Renal cortex interstitium (tissue), 11 donors: ENCODE results near the gene ACTR1A. TPM values are rescaled to one million over a fixed set of nuclear protein-coding genes. Genes with fewer than 3 reads are reported as not detected.

Source experiments
- DNase-seq, 11 donors: peaks; one replicate each; pipeline ENCODE4 v3.0.0-alpha.2; 2013; ENCODE audit warnings: low read depth in 9 of 11, low spot score in 4 of 11; ENCODE audit errors: extremely low read depth in 1 of 11
- polyA plus RNA-seq, 3 donors: library from polyadenylated mRNA; unstranded; fragments of 120-200 nt; gene quantifications; one replicate each; pipeline ENCODE4 v1.2.1, GENCODE V29; 2013; ENCODE audit not compliant: insufficient read length in 3 of 3

Gene ACTR1A
- polyA plus RNA-seq, 3 donors = 74.2 to 95.7 (median 81.9) TPM

DNA sequence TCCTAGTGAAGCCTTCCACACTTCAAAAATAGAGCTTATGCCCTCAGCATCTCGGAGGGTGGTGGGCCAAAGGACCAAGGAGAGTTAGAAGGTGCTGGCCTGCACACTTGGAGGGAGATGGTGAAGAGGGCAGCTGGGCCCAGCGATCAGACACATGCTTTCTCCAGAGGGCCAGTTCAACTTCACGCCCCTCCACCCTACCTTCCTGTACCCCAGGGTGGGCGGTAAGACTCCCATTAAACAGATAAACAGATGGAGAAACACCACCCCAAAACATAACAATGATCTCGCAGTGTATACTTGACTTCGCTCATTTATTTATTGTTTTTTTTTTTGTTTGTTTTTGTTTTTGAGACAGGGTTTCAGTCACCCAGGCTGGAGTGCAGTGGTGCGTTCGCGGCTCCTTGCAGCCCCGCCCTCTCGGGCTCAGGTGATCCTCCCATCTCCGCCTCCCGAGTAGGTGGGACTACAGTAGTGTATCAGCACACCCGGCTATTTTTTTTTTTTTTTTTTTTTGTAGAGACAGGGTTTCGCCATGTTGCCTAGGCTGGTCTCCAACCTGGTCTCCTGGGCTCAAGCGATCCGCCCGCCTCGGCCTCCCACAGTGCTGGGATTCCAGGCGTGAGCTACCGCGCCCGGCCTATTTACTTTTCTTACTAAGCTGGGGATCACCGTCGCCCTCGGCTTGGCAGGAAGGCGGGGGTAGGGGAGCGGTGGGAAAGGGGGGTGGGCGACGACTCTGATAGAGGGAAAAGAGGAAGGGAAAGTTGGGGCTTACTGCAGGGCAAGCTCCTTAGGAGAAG, 53.0 kb downstream of the ACTR1A start:
- peak in 5 of 11 donors; percentile 51 to 74 (median 67) for DNase-seq

DNA sequence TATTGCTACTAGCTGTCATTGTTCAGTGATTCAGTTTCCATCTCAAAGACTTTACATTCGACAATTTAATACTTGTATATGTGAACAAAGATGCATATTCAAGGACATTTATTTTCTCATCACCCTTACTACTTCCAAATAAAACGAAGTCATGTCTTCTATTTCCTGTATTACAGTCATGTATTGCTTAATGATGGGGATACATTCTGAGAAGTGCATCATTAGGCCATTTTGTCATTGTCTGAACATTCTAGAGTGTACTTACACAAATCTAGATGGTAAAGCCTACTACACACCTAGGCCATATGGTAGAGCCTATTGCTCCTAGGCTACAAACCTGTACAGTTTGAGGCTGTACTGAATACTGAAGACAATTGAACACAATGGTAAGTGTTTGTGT, 57.7 kb downstream of the ACTR1A start:
- DNase-seq = no peak

DNA sequence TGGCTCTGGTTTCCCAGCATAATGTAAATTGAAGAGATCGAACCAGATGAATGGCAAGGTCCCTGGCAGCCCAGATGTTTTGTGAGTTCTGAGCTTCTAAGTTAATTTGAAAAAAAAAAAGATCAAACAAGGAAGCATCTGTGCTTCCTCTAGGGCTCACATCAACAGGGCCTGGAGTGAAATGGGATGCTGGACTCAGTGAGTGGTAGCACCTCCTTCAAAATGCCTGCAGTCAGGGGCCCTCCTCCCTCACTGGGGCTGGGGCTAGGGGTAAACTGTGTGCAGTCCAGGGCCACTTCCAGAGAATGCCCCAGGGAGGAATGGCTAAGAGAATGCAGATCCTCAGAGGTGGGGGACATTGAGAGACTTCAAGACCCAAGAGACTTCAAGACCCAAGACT, 64.1 kb downstream of the ACTR1A start:
- no peak for DNase-seq

DNA sequence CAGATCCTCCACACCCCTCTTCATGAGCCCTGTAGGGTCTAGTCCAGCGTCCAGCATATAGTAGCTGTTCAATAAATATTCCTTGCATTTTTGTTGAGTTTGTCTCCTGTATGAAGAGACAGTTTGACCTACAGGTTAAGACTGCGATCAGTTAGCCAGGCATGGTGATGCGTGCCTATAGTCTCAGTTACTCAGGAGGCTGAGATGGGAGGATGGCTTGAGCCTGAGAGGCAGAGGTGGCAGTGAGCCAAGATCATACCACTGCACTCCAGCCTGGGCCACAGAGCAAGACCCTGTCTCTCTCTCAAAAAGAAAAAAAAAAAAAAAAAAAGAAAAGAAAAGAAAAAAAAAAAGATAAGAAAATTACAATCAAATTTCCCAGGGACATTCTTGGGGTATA, 65.0 kb downstream of the ACTR1A start:
- DNase-seq = no peak

DNA sequence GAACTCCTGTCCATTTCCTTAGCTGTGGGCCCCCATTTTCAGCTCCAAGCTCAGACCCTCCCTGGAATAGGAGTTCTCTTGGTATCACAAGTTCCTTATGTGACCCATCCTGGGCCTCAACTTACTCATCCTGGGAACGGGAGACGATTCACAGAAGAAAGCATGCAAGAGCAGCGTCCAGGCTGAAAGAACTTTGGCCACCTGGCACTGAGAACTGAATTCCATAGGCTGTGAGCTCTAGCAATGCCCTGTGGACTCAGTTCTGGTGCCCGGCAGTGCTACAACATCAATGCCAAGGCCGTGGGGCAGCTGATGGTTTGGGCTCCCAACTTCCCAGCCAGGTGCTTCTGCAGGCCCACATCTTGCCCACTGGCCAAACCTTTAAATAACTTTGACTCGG, 66.2 kb downstream of the ACTR1A start:
- DNase-seq = no peak

DNA sequence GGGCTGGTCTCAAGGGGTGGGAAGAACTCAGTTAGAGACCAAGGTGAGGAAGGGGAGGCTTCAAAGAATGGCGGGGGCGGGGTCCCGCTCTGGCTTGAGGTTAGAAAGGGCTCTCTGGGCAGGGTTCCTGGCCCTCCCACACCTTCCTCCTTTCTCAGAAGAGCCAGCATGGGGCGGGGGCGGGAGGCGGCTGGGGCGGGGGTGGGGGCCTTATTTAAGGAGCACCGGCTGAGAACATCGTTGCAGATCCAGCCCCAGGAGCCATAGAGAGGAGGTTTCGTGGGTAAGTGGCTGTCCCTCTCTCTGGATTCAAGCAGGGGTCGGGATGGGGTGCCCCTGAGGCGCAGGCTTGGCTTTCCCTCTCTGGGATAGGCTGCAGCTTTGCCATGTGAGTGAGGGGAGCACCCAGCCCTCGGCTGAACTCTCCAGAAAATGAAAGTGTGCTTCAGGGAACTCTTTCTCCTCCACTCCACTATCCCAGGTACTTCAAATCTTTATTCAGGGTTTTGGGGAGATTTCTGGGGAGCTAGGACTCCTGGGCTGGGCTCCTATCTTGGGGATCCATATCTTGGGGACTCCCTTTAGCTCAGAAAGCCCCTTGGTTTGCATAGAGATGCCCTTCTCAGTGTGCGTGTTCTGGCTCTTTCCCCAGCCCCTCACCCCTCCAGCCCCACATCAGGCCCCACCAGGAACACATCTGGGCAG, 66.8 kb downstream of the ACTR1A start:
- DNase-seq = no peak

DNA sequence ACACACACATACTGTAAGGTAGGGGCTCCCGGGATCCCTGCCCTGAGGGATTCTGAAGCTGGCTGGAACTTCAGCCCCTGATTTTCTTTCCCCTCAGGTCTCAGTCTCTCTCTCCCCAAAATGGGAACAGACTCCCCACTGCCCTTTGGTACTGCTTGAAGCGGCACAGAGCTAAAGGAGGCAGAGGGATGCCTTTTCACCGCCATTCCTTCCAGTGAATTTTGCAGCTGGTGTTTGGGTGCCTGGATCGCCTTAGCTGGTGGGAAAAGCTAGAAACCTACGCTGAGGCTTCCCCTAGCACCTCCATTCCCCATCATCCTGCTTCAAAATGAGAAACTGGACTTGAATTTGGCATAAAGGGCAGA, 67.4 kb downstream of the ACTR1A start:
- no peak for DNase-seq

DNA sequence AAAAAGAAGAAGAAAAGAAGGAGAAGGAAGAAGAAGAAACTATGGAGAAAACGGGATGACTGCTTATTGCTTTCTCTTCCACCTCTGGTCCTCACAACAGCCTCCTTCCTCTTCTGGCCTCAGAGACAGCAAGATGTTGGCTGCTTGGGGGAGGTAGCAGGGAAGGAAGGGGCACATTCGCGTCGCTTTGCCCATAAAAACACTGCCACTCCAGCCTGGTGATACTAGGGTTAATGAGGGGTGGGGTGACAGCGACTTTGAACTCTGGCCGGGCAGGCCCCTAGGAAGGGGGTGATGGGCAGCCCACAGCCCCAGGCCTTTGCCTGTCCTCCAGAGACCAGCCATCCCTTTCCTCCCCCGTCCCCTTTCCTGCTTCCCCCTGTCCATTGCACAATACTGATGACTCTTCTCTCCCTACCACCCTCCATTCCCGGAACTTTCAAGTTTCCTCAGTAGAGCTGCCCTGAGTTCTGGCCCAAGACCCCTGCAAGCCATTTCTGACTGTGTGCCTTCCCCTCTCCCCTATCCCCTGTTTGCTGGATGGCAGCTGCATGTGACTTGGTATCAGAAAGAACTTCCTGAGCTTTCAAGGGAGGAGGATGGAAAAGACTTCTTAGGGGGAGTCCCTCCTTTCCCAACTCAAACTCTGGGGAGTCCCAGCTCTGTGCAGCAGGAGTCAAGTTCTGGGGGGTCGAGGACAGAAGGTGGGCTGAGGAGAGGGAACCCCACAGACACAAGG, 67.9 kb downstream of the ACTR1A start:
- no peak for DNase-seq

DNA sequence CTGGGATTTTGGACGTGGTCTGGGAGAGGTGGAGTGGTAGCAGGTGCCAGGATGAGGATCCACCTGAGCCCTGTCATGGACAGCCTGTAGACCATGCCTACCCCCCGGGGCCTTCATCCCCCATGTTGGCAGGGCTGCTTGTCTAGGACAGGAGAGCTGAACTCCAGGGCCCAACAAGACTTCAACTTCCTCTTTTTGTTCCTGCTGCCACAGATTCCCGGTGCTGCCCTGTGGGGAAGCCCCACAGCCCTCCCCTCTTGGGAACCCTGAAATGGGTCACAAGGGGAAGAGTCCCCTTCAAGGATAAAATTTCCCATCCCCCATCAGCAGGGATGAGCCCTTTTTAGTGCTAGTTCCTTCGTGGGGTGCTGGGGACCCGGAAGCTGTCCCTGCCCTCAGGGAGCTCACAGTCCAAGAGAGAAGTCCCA, 68.9 kb downstream of the ACTR1A start:
- DNase-seq = no peak

DNA sequence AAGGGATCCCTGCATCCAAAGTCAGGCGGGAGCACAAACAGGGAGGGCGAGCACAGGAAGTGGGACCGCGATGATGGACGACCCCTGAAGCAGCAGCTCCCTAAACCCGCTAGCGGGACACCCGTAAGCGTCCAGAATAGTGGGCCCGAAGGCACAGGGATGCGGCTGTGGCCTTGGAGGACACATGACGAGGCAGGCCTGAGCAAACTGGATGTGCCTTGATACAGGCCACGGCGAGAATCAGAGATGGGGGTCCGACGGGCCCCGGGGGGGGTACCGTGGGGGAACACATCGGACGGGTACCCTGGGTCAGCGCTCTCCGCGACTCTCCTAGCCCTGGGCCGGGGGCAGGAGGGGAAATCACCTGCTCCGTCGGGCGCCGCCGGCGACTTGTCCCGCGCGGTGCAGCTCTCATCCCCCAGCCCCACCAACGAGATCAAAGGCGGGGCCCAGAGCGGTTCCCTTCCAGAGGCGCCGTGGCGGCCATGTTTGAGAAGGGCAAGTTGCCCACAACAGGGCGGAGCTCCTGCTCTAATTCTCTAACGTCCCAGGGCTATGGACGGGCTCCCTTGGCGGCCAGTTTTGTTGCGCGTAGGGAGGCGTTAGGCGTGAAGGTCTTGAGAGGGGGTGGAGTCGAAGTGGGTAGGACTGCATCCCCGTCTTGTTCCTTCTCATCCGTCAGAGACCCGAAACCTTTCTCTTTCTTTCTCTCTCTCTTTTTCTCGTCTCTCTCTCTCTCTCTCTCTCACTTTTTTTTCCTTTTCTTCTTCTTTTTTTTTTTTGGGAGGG, 70.2 kb downstream of the ACTR1A start, which contains the start of gene CUEDC2:
Gene CUEDC2, minus strand, starts transcription at position 413 of the 789 bp plus-strand sequence. CDS start 7,386 bp downstream, outside the sequence.
- DNase-seq = peak; percentile 91 to 99 (median 97)

DNA sequence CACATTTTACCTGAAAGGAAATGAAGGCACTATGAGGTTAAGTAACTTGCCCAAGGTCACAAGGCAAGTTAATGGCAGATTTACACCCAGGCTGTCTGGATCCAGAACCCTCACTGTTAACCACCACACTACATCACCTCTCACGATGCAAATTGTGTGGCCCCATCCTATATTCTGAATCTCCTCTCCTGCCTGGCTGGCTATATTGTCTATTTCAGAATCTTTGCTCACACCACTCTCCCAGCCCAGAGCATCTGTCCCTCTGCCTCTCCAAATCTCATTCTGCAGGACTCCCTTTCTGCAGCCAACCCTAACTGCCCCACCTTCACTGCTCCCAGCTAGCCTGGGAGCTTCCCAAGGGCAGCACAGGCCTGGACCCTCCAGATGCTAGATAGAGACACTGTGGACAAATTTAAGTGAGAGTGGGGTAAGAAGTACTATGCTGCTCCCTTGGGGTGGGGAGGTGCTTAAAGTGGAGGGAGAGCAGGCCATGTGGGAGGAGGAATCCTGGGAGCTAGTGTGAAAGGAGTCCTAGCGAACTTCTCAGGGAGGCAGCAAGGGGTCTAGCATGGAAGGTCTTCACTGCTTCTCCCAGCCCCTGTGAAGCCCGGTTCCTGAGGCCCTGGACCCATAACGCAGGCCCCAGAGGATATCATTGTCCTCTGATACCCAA, 70.9 kb downstream of the ACTR1A start:
- DNase-seq = no peak

DNA sequence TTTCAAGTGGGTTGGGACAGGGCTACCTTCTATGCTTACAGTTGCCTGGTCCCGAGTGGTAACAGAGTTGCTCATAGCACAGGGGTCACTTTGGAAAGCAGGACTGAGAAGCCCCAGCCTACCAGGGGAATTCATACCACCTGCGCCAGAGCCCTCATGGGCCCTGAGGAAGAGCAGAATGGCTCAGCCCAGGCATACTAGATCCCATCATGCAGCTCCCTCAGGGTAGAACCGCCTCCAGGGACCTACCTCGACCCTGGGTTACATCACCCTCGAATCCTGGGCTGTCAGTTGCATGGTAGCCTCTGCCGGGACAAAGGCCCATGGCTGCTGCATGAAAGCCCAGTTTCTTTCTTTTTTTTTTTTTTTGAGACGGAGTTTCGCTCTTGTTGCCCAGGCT, 73.0 kb downstream of the ACTR1A start:
- DNase-seq = no peak

Other genes starting within 250 kb of the ACTR1A start
- 10 to 100 TPM; 15.2 to 23.8 (median 22.9) TPM for gene NFKB2, start 107.0 kb downstream of the ACTR1A start, polyA plus RNA-seq
- 10 to 100 TPM in 2 of 3 donors, 1 to 10 TPM in 1; 7.4 to 13.1 (median 12.2) TPM for gene PSD, start 83.9 kb downstream of the ACTR1A start, polyA plus RNA-seq
- gene FBXL15, start 81.9 kb downstream of the ACTR1A start, polyA plus RNA-seq = 10 to 100 TPM in 2 of 3 donors, 1 to 10 TPM in 1; 4.9 to 12.5 (median 12.0) TPM
- 10 to 100 TPM; 76.8 to 92.1 (median 87.1) TPM for gene CUEDC2, start 70.1 kb downstream of the ACTR1A start, polyA plus RNA-seq
- gene C10orf95, start 51.2 kb downstream of the ACTR1A start, polyA plus RNA-seq = 1 to 10 TPM in 2 of 3 donors, under 1 TPM in 1; 0.78 to 2.3 (median 1.3) TPM
- gene SUFU, start 1.3 kb upstream of the ACTR1A start, polyA plus RNA-seq = 10 to 100 TPM; 27.3 to 30.3 (median 28.2) TPM
- 100 to 1,000 TPM; 124 to 132 (median 127) TPM for gene TRIM8, start 141.8 kb upstream of the ACTR1A start, polyA plus RNA-seq
- 10 to 100 TPM; 27.5 to 35.8 (median 31.5) TPM for gene ARL3, start 211.7 kb upstream of the ACTR1A start, polyA plus RNA-seq
- 10 to 100 TPM; 52.6 to 61.8 (median 58.4) TPM for gene SFXN2, start 211.9 kb upstream of the ACTR1A start, polyA plus RNA-seq
- 10 to 100 TPM; 40.9 to 48.8 (median 46.5) TPM for gene WBP1L, start 241.2 kb upstream of the ACTR1A start, polyA plus RNA-seq